Adipose tissue (tissue), 3 donors: ENCODE results near the gene RGS11. TPM values are rescaled to one million over a fixed set of nuclear protein-coding genes. Genes with fewer than 3 reads are reported as not detected.

Source experiments
- H3K27ac ChIP-seq: one replicate; pipeline ENCODE4 v1.5.1; 2013; ENCODE audit warnings: low read depth, low read length
- WGBS, 3 donors: extraction: QIAGEN DNeasy Blood & Tissue Kit; methylation state at CpG; one replicate each; pipeline ENCODE4 v1.1.7; 2013; 5-methylcytosine and 5-hydroxymethylcytosine counted together
- polyA plus RNA-seq, 3 donors: library from polyadenylated mRNA; stranded (reverse); fragments of 200-250 nt; gene quantifications; one replicate each; pipeline ENCODE4 v1.2.3, GENCODE V29; 2013
- donor health status: healthy with polysubstance abuse.
- donor health status: Bipolar disorder and iron deficiency.
- donor health status: healthy.

RGS11 gene
- polyA plus RNA-seq, 3 donors: 7.2 to 26.4 (median 13.7) TPM

GRCh38 chr16:301950-302349, 26.2 kb upstream of the RGS11 start:
- H3K27ac ChIP-seq: no peak overlapping the region
- 94 to 97% (median 95%) methylated on average over 13 of the region's 13 CpGs for WGBS, 3 donors

- 80 to 97% (median 95%) methylated on average over 6 of the region's 6 CpGs for WGBS, 3 donors
- H3K27ac ChIP-seq: no peak overlapping the region
These were observed 25.5 kb upstream of the RGS11 start for GRCh38 chr16:301235-301634.

- no peak overlapping the region for H3K27ac ChIP-seq
- WGBS, 3 donors: 92 to 97% (median 94%) methylated on average over 27 to 32 of the region's 32 CpGs
These were observed 22.1 kb upstream of the RGS11 start for GRCh38 chr16:297832-298231.

GRCh38 chr16:296806-297510, 21.2 kb upstream of the RGS11 start:
- H3K27ac ChIP-seq: no peak overlapping the region
- WGBS, 3 donors: 90 to 92% (median 91%) methylated on average over 37 of the region's 37 CpGs

- WGBS, 3 donors: 89 to 94% (median 94%) methylated on average over 8 to 14 of the region's 14 CpGs
These were observed 20.5 kb upstream of the RGS11 start for GRCh38 chr16:296276-296675.

GRCh38 chr16:293043-293775, 17.5 kb upstream of the RGS11 start:
- H3K27ac ChIP-seq: no peak overlapping the region
- WGBS, 3 donors: 92 to 94% (median 92%) methylated on average over 22 to 32 of the region's 32 CpGs

More at GRCh38 chr16:296276-296675, 20.5 kb upstream of the RGS11 start:
- no peak overlapping the region for H3K27ac ChIP-seq

- H3K27ac ChIP-seq: no peak overlapping the region
- 84 to 96% (median 87%) methylated on average over 17 of the region's 17 CpGs for WGBS, 3 donors
These were observed 15.8 kb upstream of the RGS11 start for GRCh38 chr16:291539-291938.

GRCh38 chr16:290681-291405, 15.1 kb upstream of the RGS11 start:
- 85 to 96% (median 95%) methylated on average over 50 of the region's 50 CpGs for whole genome bisulfite sequencing, 3 donors

GRCh38 chr16:290015-290680, 14.4 kb upstream of the RGS11 start:
- 42 to 92% (median 92%) methylated on average over 24 to 25 of the region's 25 CpGs for WGBS, 3 donors
- H3K27ac ChIP-seq: no peak overlapping the region

More at GRCh38 chr16:290681-291405, 15.1 kb upstream of the RGS11 start:
- H3K27ac ChIP-seq: no peak overlapping the region

- no peak overlapping the region for H3K27ac ChIP-seq
- WGBS, 3 donors: 74 to 95% (median 93%) methylated on average over 22 of the region's 22 CpGs
These were observed 13.8 kb upstream of the RGS11 start for GRCh38 chr16:289395-289997.

- 74 to 94% (median 91%) methylated on average over 31 to 33 of the region's 33 CpGs for WGBS, 3 donors
- H3K27ac ChIP-seq: no peak overlapping the region
These were observed 12.5 kb upstream of the RGS11 start for GRCh38 chr16:287981-288920.

- H3K27ac ChIP-seq: no peak overlapping the region
- 48 to 87% (median 84%) methylated on average over 16 of the region's 16 CpGs for WGBS, 3 donors
These were observed 11.6 kb upstream of the RGS11 start for GRCh38 chr16:287298-287811.

GRCh38 chr16:286491-287297, 10.9 kb upstream of the RGS11 start:
- WGBS, 3 donors: 73 to 95% (median 91%) methylated on average over 20 to 22 of the region's 22 CpGs
- no peak overlapping the region for H3K27ac ChIP-seq

GRCh38 chr16:285146-286055, 9.7 kb upstream of the RGS11 start:
- no peak overlapping the region for H3K27ac ChIP-seq
- 56 to 95% (median 94%) methylated on average over 34 to 48 of the region's 48 CpGs for WGBS, 3 donors
